HEK293 (cell line): ENCODE results near the gene PDF.

ENCODE experiments used
- CTCF ChIA-PET: fragments of 350-600 bp; formaldehyde crosslinking; extraction: SDS; loops from one replicate; lab custom pipeline; 2021; ENCODE audit warnings: antibody characterized with exemption; lab: Yijun Ruan, JAX
- POLR2A ChIA-PET: fragments of 300-600 bp; formaldehyde crosslinking; extraction: SDS; loops from one replicate; lab custom pipeline; 2020; ENCODE audit warnings: antibody characterized with exemption, inconsistent platforms; lab: Yijun Ruan, JAX
- H3K27ac ChIP-seq: fragments of 200-500 bp; sonication (Bioruptor generic); 2 replicates; pipeline ENCODE4 v1.5.1; 2014; ENCODE audit warnings: low read depth, low read length, control low read depth, inconsistent platforms; ENCODE audit errors: extremely low read depth
- H3K36me3 ChIP-seq, 2 experiments: fragments of 200-500 bp in 1 of 2; sonication (Bioruptor generic) in 1 of 2; 1 replicate in 1 of 2; 2 replicates in 1 of 2; pipeline ENCODE4 v1.5.1; 2014 to 2017; ENCODE audit warnings: inconsistent platforms in 2 of 2, low read length in 2 of 2; ENCODE audit not compliant: control insufficient read depth in 2 of 2, insufficient read depth in 1 of 2
- H3K4me1 ChIP-seq: fragments of 200-500 bp; sonication (Bioruptor generic); 2 replicates; pipeline ENCODE4 v1.5.1; 2014; ENCODE audit warnings: mild to moderate bottlenecking, low read length, inconsistent platforms; ENCODE audit not compliant: control insufficient read depth, insufficient read depth
- H3K4me3 ChIP-seq: 2 replicates; pipeline ENCODE4 v1.5.1; 2011; ENCODE audit warnings: low read depth, mild to moderate bottlenecking, control low read depth, low read length, moderate library complexity
- H3K9me3 ChIP-seq: fragments of 200-500 bp; sonication (Bioruptor generic); 2 replicates; pipeline ENCODE4 v1.5.1; 2014; ENCODE audit warnings: low read depth, low read length, inconsistent platforms; ENCODE audit not compliant: control insufficient read depth, insufficient read depth
- GFI1B ChIP-seq: fragments of 450-650 bp; formaldehyde crosslinking; IDR thresholded peaks from 2 replicates; pipeline ENCODE4 v1.5.1; 2016; ENCODE audit warnings: missing biosample characterization, missing genetic modification characterization
- HIC1 ChIP-seq: fragments of 450-650 bp; formaldehyde crosslinking; IDR thresholded peaks from 2 replicates; pipeline ENCODE4 v1.5.1; 2016; ENCODE audit warnings: missing biosample characterization, missing genetic modification characterization
- KLF10 ChIP-seq: fragments of 450-650 bp; IDR thresholded peaks from 2 replicates; pipeline ENCODE4 v1.5.1; 2018; ENCODE audit warnings: missing biosample characterization, mild to moderate bottlenecking, missing genetic modification characterization
- MZF1 ChIP-seq: fragments of 450-650 bp; formaldehyde crosslinking; IDR thresholded peaks from 2 replicates; pipeline ENCODE4 v1.5.1; 2017; ENCODE audit warnings: missing biosample characterization, missing genetic modification characterization, borderline replicate concordance
- OSR2 ChIP-seq: fragments of 450-650 bp; formaldehyde crosslinking; IDR thresholded peaks from 2 replicates; pipeline ENCODE4 v1.5.1; 2016; ENCODE audit warnings: missing biosample characterization, missing genetic modification characterization
- PRDM6 ChIP-seq: fragments of 450-650 bp; formaldehyde crosslinking; IDR thresholded peaks from 2 replicates; pipeline ENCODE4 v1.5.1; 2017; ENCODE audit warnings: missing biosample characterization, missing genetic modification characterization
- TCF7L2 ChIP-seq: IDR thresholded peaks from 2 replicates; pipeline ENCODE4 v1.6.1; 2011; ENCODE audit warnings: low read depth, mild to moderate bottlenecking, inconsistent platforms, low read length, moderate library complexity, borderline replicate concordance
- ZBTB10 ChIP-seq: fragments of 450-650 bp; formaldehyde crosslinking; IDR thresholded peaks from 2 replicates; pipeline ENCODE4 v1.5.1; 2016; ENCODE audit warnings: missing biosample characterization, missing genetic modification characterization
- ZNF133 ChIP-seq: fragments of 450-650 bp; formaldehyde crosslinking; IDR thresholded peaks from 2 replicates; pipeline ENCODE4 v1.5.1; 2016; ENCODE audit warnings: missing biosample characterization, missing genetic modification characterization
- ZNF16 ChIP-seq: fragments of 450-650 bp; formaldehyde crosslinking; IDR thresholded peaks from 2 replicates; pipeline ENCODE4 v1.5.1; 2016; ENCODE audit warnings: low read depth, missing biosample characterization, missing genetic modification characterization
- ZNF266 ChIP-seq: fragments of 450-650 bp; formaldehyde crosslinking; IDR thresholded peaks from 2 replicates; pipeline ENCODE4 v1.5.1; 2016; ENCODE audit warnings: missing biosample characterization, missing genetic modification characterization, low read depth
- ZNF274 ChIP-seq, 2 experiments: fragments of 200-500 bp in 1 of 2; fragments of 450-650 bp in 1 of 2; sonication (Bioruptor generic) in 1 of 2; formaldehyde crosslinking in 1 of 2; IDR thresholded peaks; 2 replicates each; pipeline versions ENCODE4 v1.5.1 to v1.6.1; 2014 to 2016; ENCODE audit warnings: borderline replicate concordance in 1 of 2, inconsistent platforms in 1 of 2, low read length in 1 of 2, missing biosample characterization in 1 of 2, missing genetic modification characterization in 1 of 2
- ZNF433 ChIP-seq: fragments of 450-650 bp; formaldehyde crosslinking; IDR thresholded peaks from 2 replicates; pipeline ENCODE4 v1.5.1; 2016; ENCODE audit warnings: missing biosample characterization, missing genetic modification characterization, low read depth
- ZNF488 ChIP-seq: fragments of 450-650 bp; formaldehyde crosslinking; IDR thresholded peaks from 2 replicates; pipeline ENCODE4 v1.5.1; 2016; ENCODE audit warnings: missing biosample characterization, missing genetic modification characterization
- ZNF513 ChIP-seq: fragments of 450-650 bp; IDR thresholded peaks from 2 replicates; pipeline ENCODE4 v1.5.1; 2018; ENCODE audit warnings: missing biosample characterization, missing genetic modification characterization
- ZNF518A ChIP-seq: fragments of 450-650 bp; formaldehyde crosslinking; conservative IDR thresholded peaks from 2 replicates; pipeline ENCODE4 v1.5.1; 2016; ENCODE audit warnings: low read depth, missing biosample characterization, missing genetic modification characterization
- ZNF521 ChIP-seq: fragments of 450-650 bp; formaldehyde crosslinking; IDR thresholded peaks from 2 replicates; pipeline ENCODE4 v1.5.1; 2017; ENCODE audit warnings: missing biosample characterization, mild to moderate bottlenecking, missing genetic modification characterization
- ZNF660 ChIP-seq: fragments of 450-650 bp; IDR thresholded peaks from 2 replicates; pipeline ENCODE4 v1.5.1; 2018; ENCODE audit warnings: missing biosample characterization, mild to moderate bottlenecking, missing genetic modification characterization

PDF gene

GRCh38 chr16:69346683-69347082 is 16.3 kb upstream of the PDF start:
- ChIA-PET POLR2A (interaction anchor here (0.7 kb wide), 1 partner anchor 9 kb away, joined by 4 read pairs; no protein-coding TSS in a partner anchor), CTCF (no interaction called here)
- H3K36me3 ChIP-seq = peaks cover 14 to 43% of the 10 kb centered on the region in 2 experiments; a peak in 2 of 3 replicates
- no peak overlapping the region for H3K27ac ChIP-seq
- H3K4me1 ChIP-seq = peaks cover 5% of the 10 kb centered on the region; the same call in 1 of the 2 replicates
- TF ChIP-seq ZNF133 = no peak
- TF ChIP-seq GFI1B = no peak
- TF ChIP-seq ZNF433 (tag by site-specific recombination) = no peak
- no peak for TF ChIP-seq MZF1 (tag by site-specific recombination)
- no peak for TF ChIP-seq ZNF660 (tag by site-specific recombination)
- no peaks in the 10 kb centered on the region for H3K9me3 ChIP-seq
- no peak overlapping the region for H3K4me3 ChIP-seq

GRCh38 chr16:69345923-69346322 is 15.5 kb upstream of the PDF start:
- TF ChIP-seq ZNF266 (tag by site-specific recombination) = no peak
- no peak for TF ChIP-seq ZNF513 (tag by site-specific recombination)
- TF ChIP-seq ZNF518A (tag by site-specific recombination) = no peak
- no peak for TF ChIP-seq ZNF521 (tag by site-specific recombination)
- no peak for TF ChIP-seq HIC1 (tag by site-specific recombination)
- TF ChIP-seq TCF7L2 = no peak
- no peak for TF ChIP-seq MZF1 (tag by site-specific recombination)
- no peak for TF ChIP-seq ZBTB10 (tag by site-specific recombination)
- TF ChIP-seq ZNF488 = no peak
- no peak for TF ChIP-seq ZNF16 (tag by site-specific recombination)
- no peak for TF ChIP-seq ZNF274 (IDR thresholded peaks at IDR 0.05; ENCODE audit: low read length)
- no peak for TF ChIP-seq ZNF274 (tag by site-specific recombination; IDR thresholded peaks at IDR 0.05; ENCODE audit: borderline replicate concordance)
- no peak for TF ChIP-seq KLF10
- TF ChIP-seq OSR2 (tag by site-specific recombination) = no peak
- TF ChIP-seq PRDM6 = no peak
- POLR2A ChIA-PET = no interaction called here
- Histone ChIP-seq H3K27ac (no peak overlapping the region), H3K9me3 (no peaks in the 10 kb centered on the region), H3K36me3 (peaks cover 14 to 51% of the 10 kb centered on the region in 2 experiments; a peak in 2 of 3 replicates), H3K4me1 (peaks cover 3% of the 10 kb centered on the region; the same call in 1 of the 2 replicates), H3K4me3 (no peak overlapping the region)
- CTCF ChIA-PET = no interaction called here
